SK-N-SH (cell line): ENCODE results near the gene KIF2A. TPM values are rescaled to one million over a fixed set of nuclear protein-coding genes. Genes with fewer than 3 reads are reported as not detected.
A peak's percentile ranks its signal among the peaks of the same experiment; 100 is the strongest.

ENCODE experiments used
- CTCF ChIA-PET: fragments of 300-600, 350-600 bp; formaldehyde crosslinking; extraction: SDS; loops from one replicate; lab custom pipeline; 2021; lab: Yijun Ruan, JAX
- POLR2A ChIA-PET: fragments of 350-600 bp; sonication (Branson Sonifier 250); formaldehyde crosslinking; extraction: SDS; loops from one replicate; lab custom pipeline; 2020; ENCODE audit warnings: antibody characterized with exemption, inconsistent platforms; lab: Yijun Ruan, JAX
- DNase-seq: peaks from one replicate; pipeline ENCODE4 v3.0.0; 2012
- H2AFZ ChIP-seq: fragments of 200-600 bp; sonication (generic); 2 replicates; pipeline ENCODE4 v1.8.1; 2016; ENCODE audit warnings: antibody characterized with exemption, mild to moderate bottlenecking, low read depth
- H3F3A ChIP-seq: fragments of 200-600 bp; sonication (generic); replicated peaks from 2 replicates; pipeline ENCODE3; 2016; ENCODE audit warnings: antibody characterized with exemption, mild to moderate bottlenecking; ENCODE audit not compliant: insufficient read depth
- H3K27ac ChIP-seq, 2 experiments: fragments of 200-500 bp in 1 of 2; fragments of 200-600 bp in 1 of 2; sonication (Bioruptor generic) in 1 of 2; sonication (generic), shearing (Covaris generic) in 1 of 2; 2 replicates each; pipeline versions ENCODE4 v1.5.1 to v1.6.1; 2014 to 2016; ENCODE audit warnings: low read depth in 2 of 2, inconsistent platforms in 1 of 2, low read length in 1 of 2, mild to moderate bottlenecking in 1 of 2, mixed read lengths in 1 of 2
- H3K27me3 ChIP-seq: fragments of 200-600 bp; sonication (generic), shearing (Covaris generic); 2 replicates; pipeline ENCODE4 v1.6.1; 2016; ENCODE audit warnings: mixed run types; ENCODE audit not compliant: insufficient read depth
- H3K36me3 ChIP-seq, 2 experiments: fragments of 200-500 bp in 1 of 2; fragments of 200-600 bp in 1 of 2; sonication (Bioruptor generic) in 1 of 2; sonication (generic) in 1 of 2; replicated peaks in 1 of 2; 2 replicates each; pipeline versions ENCODE3 to v1.5.1; 2014 to 2016; ENCODE audit warnings: low read length in 1 of 2, mild to moderate bottlenecking in 1 of 2; ENCODE audit not compliant: insufficient read depth in 2 of 2, control insufficient read depth in 1 of 2
- H3K4me1 ChIP-seq, 2 experiments: fragments of 200-500 bp in 1 of 2; fragments of 200-600 bp in 1 of 2; sonication (Bioruptor generic) in 1 of 2; sonication (generic), shearing (Covaris generic) in 1 of 2; 2 replicates each; pipeline versions ENCODE4 v1.5.1 to v1.6.1; 2014 to 2016; ENCODE audit warnings: low read depth in 1 of 2, low read length in 1 of 2, mixed run types in 1 of 2; ENCODE audit not compliant: insufficient read depth in 2 of 2, control insufficient read depth in 1 of 2
- H3K4me2 ChIP-seq: fragments of 200-600 bp; sonication (generic), shearing (Covaris generic); 2 replicates; pipeline ENCODE4 v1.6.1; 2017; ENCODE audit warnings: mixed run types
- H3K4me3 ChIP-seq, 2 experiments: fragments of 200-500 bp in 1 of 2; fragments of 200-600 bp in 1 of 2; sonication (Bioruptor generic) in 1 of 2; sonication (generic), shearing (Covaris generic) in 1 of 2; 2 replicates each; pipeline versions ENCODE4 v1.5.1 to v1.8.1; 2014 to 2016; ENCODE audit warnings: low read depth in 2 of 2, inconsistent platforms in 1 of 2, low read length in 1 of 2, mild to moderate bottlenecking in 1 of 2, mixed read lengths in 1 of 2, moderate library complexity in 1 of 2
- H3K79me2 ChIP-seq: fragments of 200-600 bp; sonication (generic); 2 replicates; pipeline ENCODE4 v1.8.1; 2017; ENCODE audit warnings: mild to moderate bottlenecking; ENCODE audit not compliant: insufficient read depth
- H3K9ac ChIP-seq: fragments of 200-600 bp; sonication (generic); 2 replicates; pipeline ENCODE4 v1.6.1; 2017; ENCODE audit warnings: mixed run types
- H3K9me2 ChIP-seq: fragments of 200-600 bp; sonication (generic); 2 replicates; pipeline ENCODE4 v1.6.1; 2017; ENCODE audit warnings: mixed run types
- H3K9me3 ChIP-seq: fragments of 200-600 bp; sonication (generic); 2 replicates; pipeline ENCODE4 v1.6.1; 2017; ENCODE audit warnings: mixed run types, mild to moderate bottlenecking, moderate library complexity
- H4K20me1 ChIP-seq: fragments of 200-600 bp; sonication (generic); 2 replicates; pipeline ENCODE4 v1.6.1; 2017; ENCODE audit warnings: mild to moderate bottlenecking, mixed run types; ENCODE audit not compliant: insufficient read depth
- ELF1 ChIP-seq: IDR thresholded peaks from 2 replicates; pipeline ENCODE4 v1.4.0; 2012
- EP300 ChIP-seq, 2 experiments: IDR thresholded peaks; 2 replicates each; pipeline versions ENCODE4 v1.4.0 to v1.6.1; 2012; ENCODE audit warnings: borderline replicate concordance in 1 of 2, low read depth in 1 of 2, low read length in 1 of 2
- EZH2phosphoT487 ChIP-seq: fragments of 200-600 bp; sonication (generic); IDR thresholded peaks from 2 replicates; pipeline ENCODE4 v1.6.1; 2017; ENCODE audit warnings: low read depth, mixed run types, mild to moderate bottlenecking, antibody characterized with exemption, moderate library complexity, borderline replicate concordance
- FOSL2 ChIP-seq: IDR thresholded peaks from 2 replicates; pipeline ENCODE4 v1.4.0; 2012; ENCODE audit warnings: low read depth, mild to moderate bottlenecking, moderate library complexity, borderline replicate concordance
- FOXJ3 ChIP-seq: sonication (generic); formaldehyde crosslinking; IDR thresholded peaks from 2 replicates; pipeline ENCODE4 v1.5.1; 2020; ENCODE audit warnings: mild to moderate bottlenecking, missing genetic modification reagents
- GABPA ChIP-seq: IDR thresholded peaks from 2 replicates; pipeline ENCODE4 v1.4.0; 2012; ENCODE audit warnings: low read depth, mild to moderate bottlenecking
- GATA2 ChIP-seq: sonication (generic); formaldehyde crosslinking; IDR thresholded peaks from 2 replicates; pipeline ENCODE4 v1.5.0; 2020; ENCODE audit warnings: mild to moderate bottlenecking, missing genetic modification reagents
- JUND ChIP-seq: IDR thresholded peaks from 2 replicates; pipeline ENCODE4 v1.4.0; 2012
- MAX ChIP-seq: IDR thresholded peaks from 2 replicates; pipeline ENCODE4 v1.4.0; 2012; ENCODE audit warnings: low read depth
- NFIC ChIP-seq: IDR thresholded peaks from 2 replicates; pipeline ENCODE4 v1.4.0; 2012; ENCODE audit warnings: borderline replicate concordance
- NRF1 ChIP-seq: IDR thresholded peaks from 2 replicates; pipeline ENCODE4 v1.6.1; 2012; ENCODE audit warnings: low read depth, mild to moderate bottlenecking, low read length
- POLR2AphosphoS5 ChIP-seq: IDR thresholded peaks from 2 replicates; pipeline ENCODE4 v1.6.1; 2012; ENCODE audit warnings: low read depth, low read length
- RAD21 ChIP-seq: IDR thresholded peaks from 2 replicates; pipeline ENCODE4 v1.6.1; 2012; ENCODE audit warnings: mild to moderate bottlenecking, low read length
- RFX5 ChIP-seq: IDR thresholded peaks from 2 replicates; pipeline ENCODE4 v1.6.1; 2012; ENCODE audit warnings: mild to moderate bottlenecking, improper control_type of control experiment, low read length
- RXRA ChIP-seq: IDR thresholded peaks from 2 replicates; pipeline ENCODE4 v1.4.0; 2012; ENCODE audit warnings: low read depth, mild to moderate bottlenecking, borderline replicate concordance
- SMC3 ChIP-seq: IDR thresholded peaks from 2 replicates; pipeline ENCODE4 v1.6.1; 2012; ENCODE audit warnings: low read depth, low read length, improper control_type of control experiment
- TAF1 ChIP-seq: IDR thresholded peaks from 2 replicates; pipeline ENCODE4 v1.6.1; 2012; ENCODE audit warnings: low read depth, mild to moderate bottlenecking, low read length, moderate library complexity, borderline replicate concordance
- TCF12 ChIP-seq: IDR thresholded peaks from 2 replicates; pipeline ENCODE4 v1.4.0; 2012
- YY1 ChIP-seq: IDR thresholded peaks from 2 replicates; pipeline ENCODE4 v1.4.0; 2012; ENCODE audit warnings: low read depth, mild to moderate bottlenecking
- ZBTB33 ChIP-seq: IDR thresholded peaks from 2 replicates; pipeline ENCODE4 v1.4.0; 2012; ENCODE audit warnings: low read depth, borderline replicate concordance
- polyA plus RNA-seq, 3 experiments: library from polyadenylated mRNA; depleted of rRNA; stranded (reverse); fragments of >200 nt; gene quantifications; 2 replicates each; pipeline ENCODE4 v1.2.3, GENCODE V29; 2012

The KIF2A gene
- polyA plus RNA-seq, 1 of the 3 experiments (the other 2 are of a cell fraction), result 14.3 TPM

DNA sequence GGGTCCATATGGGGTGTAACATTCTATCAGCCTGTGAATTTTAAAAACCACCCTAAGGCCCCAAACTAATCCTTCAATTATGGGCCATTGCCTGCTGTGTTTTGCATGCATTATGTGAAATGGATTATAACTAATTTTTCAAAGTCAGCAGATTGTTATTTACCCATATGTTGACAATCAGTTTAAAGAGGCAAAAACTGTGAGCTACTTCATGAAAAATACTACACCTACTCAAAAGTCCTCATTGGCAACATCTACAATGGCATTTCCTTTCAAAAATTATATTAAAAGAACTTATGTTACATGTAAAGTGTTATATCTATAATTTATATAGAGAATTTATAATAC lies 49.0 kb upstream of the KIF2A start:
- Histone ChIP-seq H3K4me1 (peaks cover 0 to 11% of the 10 kb centered on the region in 2 experiments; a peak in 3 of 4 replicates), H3K9ac (no peak overlapping the region), H3F3A (no peaks in the 10 kb centered on the region), H3K9me2 (no peaks in the 10 kb centered on the region), H3K27me3 (no peaks in the 10 kb centered on the region; the same call in none of the 2 replicates), H3K4me2 (no peak overlapping the region), H2AFZ (no peak overlapping the region), H3K9me3 (no peaks in the 10 kb centered on the region), H4K20me1 (no peaks in the 10 kb centered on the region), H3K4me3 (no peak overlapping the region), H3K27ac (peak overlapping the region in 1 of 2 experiments; percentile 83; a peak in 2 of 4 replicates), H3K36me3 (no peaks in the 10 kb centered on the region), H3K79me2 (no peaks in the 10 kb centered on the region)
- peak in 1 of 2 experiments; percentile 3; a peak in 1 of 4 replicates for TF ChIP-seq EP300 (IDR thresholded peaks at IDR 0.05; ENCODE audit: borderline replicate concordance in 1 of 2, low read depth in 1 of 2, low read length in 1 of 2)
- no peak for TF ChIP-seq FOXJ3 (CRISPR knock-in tag)
- no peak for DNase-seq
- POLR2A ChIA-PET, result no interaction called here
- CTCF ChIA-PET, result interaction anchor here (1.1 kb wide), 1 partner anchor 33 kb away, joined by 3 read pairs; no protein-coding TSS in a partner anchor

GRCh38 chr5:62258654-62259053 lies 47.4 kb upstream of the KIF2A start:
- no peaks in the 10 kb centered on the region for H4K20me1 ChIP-seq
- H3K36me3 ChIP-seq, result no peaks in the 10 kb centered on the region
- no peaks in the 10 kb centered on the region for H3K9me3 ChIP-seq
- TF ChIP-seq FOSL2 (no peak), GABPA (no peak), NFIC (no peak), SMC3 (no peak), JUND (no peak), NRF1 (no peak), EZH2phosphoT487 (no peak), RAD21 (no peak), MAX (no peak), YY1 (no peak), POLR2AphosphoS5 (no peak), TCF12 (no peak), EP300 (IDR thresholded peaks at IDR 0.05; ENCODE audit: borderline replicate concordance in 1 of 2, low read depth in 1 of 2, low read length in 1 of 2) (no peak), RFX5 (no peak), GATA2 (CRISPR knock-in tag) (no peak), TAF1 (no peak), ZBTB33 (no peak), RXRA (no peak), ELF1 (no peak)
- no peaks in the 10 kb centered on the region for H3K79me2 ChIP-seq
- no peak overlapping the region for H3K4me2 ChIP-seq
- CTCF ChIA-PET, result interaction anchor here (1.0 kb wide), 1 partner anchor 9 kb away, joined by 3 read pairs; no protein-coding TSS in a partner anchor
- H3K27me3 ChIP-seq, result no peaks in the 10 kb centered on the region; the same call in none of the 2 replicates
- POLR2A ChIA-PET, result no interaction called here
- H3K4me3 ChIP-seq, result no peak overlapping the region
- H3K4me1 ChIP-seq, result peaks cover 0 to 11% of the 10 kb centered on the region in 2 experiments; a peak in 3 of 4 replicates
- DNase-seq, result no peak
- H3K9ac ChIP-seq, result no peak overlapping the region
- no peaks in the 10 kb centered on the region for H3F3A ChIP-seq
- H3K9me2 ChIP-seq, result no peaks in the 10 kb centered on the region
- no peak overlapping the region for H2AFZ ChIP-seq
- H3K27ac ChIP-seq, result no peak overlapping the region
